GM23248 (cell line): ENCODE measurements around the gene GSPT1. TPM values are rescaled to one million over a fixed set of nuclear protein-coding genes. Genes with fewer than 3 reads are reported as not detected.
A peak's percentile ranks its signal among the peaks of the same experiment; 100 is the strongest.
"Not testable (repeated sequence)": the region's sequence is repeated elsewhere in the genome, so short reads cannot be mapped to it uniquely, and the experiment has no call there.

ENCODE experiments used
- DNase-seq: peaks from one replicate; pipeline ENCODE4 v3.0.0-alpha.2; 2015
- H2AFZ ChIP-seq: fragments of 200-600 bp; sonication (generic); 2 replicates; pipeline ENCODE4 v1.6.1; 2016; ENCODE audit warnings: antibody characterized with exemption
- H3F3A ChIP-seq: fragments of 200-600 bp; sonication (generic); 2 replicates; pipeline ENCODE4 v1.6.1; 2016; ENCODE audit warnings: mild to moderate bottlenecking, antibody characterized with exemption, mixed run types; ENCODE audit not compliant: insufficient read depth
- H3K27ac ChIP-seq: fragments of 200-600 bp; sonication (generic); 2 replicates; pipeline ENCODE4 v1.5.1; 2016; ENCODE audit warnings: mild to moderate bottlenecking
- H3K27me3 ChIP-seq: fragments of 200-600 bp; sonication (generic); replicated peaks from 2 replicates; pipeline ENCODE4 v1.6.1; 2016; ENCODE audit warnings: mild to moderate bottlenecking; ENCODE audit not compliant: insufficient read depth
- H3K36me3 ChIP-seq: fragments of 200-600 bp; sonication (generic); 2 replicates; pipeline ENCODE4 v1.6.1; 2016; ENCODE audit warnings: low read depth, mild to moderate bottlenecking
- H3K4me1 ChIP-seq: fragments of 200-600 bp; sonication (generic); 2 replicates; pipeline ENCODE4 v1.6.1; 2016; ENCODE audit warnings: mild to moderate bottlenecking; ENCODE audit not compliant: insufficient read depth
- H3K4me2 ChIP-seq: fragments of 200-600 bp; sonication (generic); one replicate; pipeline ENCODE4 v1.6.1; 2016; ENCODE audit warnings: mild to moderate bottlenecking; ENCODE audit not compliant: unreplicated experiment
- H3K4me3 ChIP-seq: fragments of 200-600 bp; sonication (generic); 2 replicates; pipeline ENCODE4 v1.5.1; 2016; ENCODE audit warnings: mild to moderate bottlenecking
- H3K79me2 ChIP-seq: fragments of 200-600 bp; sonication (generic); 2 replicates; pipeline ENCODE4 v1.6.1; 2016; ENCODE audit warnings: mild to moderate bottlenecking; ENCODE audit not compliant: insufficient read depth
- H3K9ac ChIP-seq: fragments of 200-600 bp; sonication (generic); 2 replicates; pipeline ENCODE4 v1.6.1; 2016; ENCODE audit warnings: mild to moderate bottlenecking
- H3K9me2 ChIP-seq: fragments of 200-600 bp; sonication (generic); 2 replicates; pipeline ENCODE4 v1.6.1; 2016; ENCODE audit warnings: mixed run types, mild to moderate bottlenecking, moderate library complexity; ENCODE audit not compliant: insufficient read depth
- H3K9me3 ChIP-seq: fragments of 200-600 bp; sonication (generic); one replicate; pipeline ENCODE4 v1.6.1; 2017; ENCODE audit warnings: low read depth
- H4K20me1 ChIP-seq: fragments of 200-600 bp; sonication (generic); 2 replicates; pipeline ENCODE4 v1.6.0; 2016; ENCODE audit not compliant: insufficient read depth
- EZH2 ChIP-seq: fragments of 200-600 bp; sonication (generic); IDR thresholded peaks from 2 replicates; pipeline ENCODE4 v1.6.1; 2018; ENCODE audit warnings: antibody characterized with exemption, mild to moderate bottlenecking; ENCODE audit not compliant: insufficient read depth, poor library complexity, severe bottlenecking
- EZH2phosphoT487 ChIP-seq: fragments of 200-600 bp; sonication (generic); IDR thresholded peaks from 2 replicates; pipeline ENCODE4 v1.6.1; 2018; ENCODE audit warnings: antibody characterized with exemption, moderate library complexity, mild to moderate bottlenecking, low read depth; ENCODE audit not compliant: insufficient read depth
- WGBS, 2 experiments: methylation state at CpG; one replicate each; pipeline ENCODE4 v1.1.6; 2015 to 2017; ENCODE audit warnings: low lambda C conversion rate in 2 of 2, low coverage in 1 of 2; ENCODE audit errors: missing lambda C conversion rate in 2 of 2; 5-methylcytosine and 5-hydroxymethylcytosine counted together
- in situ Hi-C: fragments of 300-500 bp; cut with MboI; formaldehyde crosslinking; loops from 2 replicates; pipeline ENCODE4 v1.15.0; 2020
- polyA plus RNA-seq: library from polyadenylated mRNA; unstranded; fragments of >200 nt; fragmentation: Nextera tagmentation; extraction: Ambion mirVana; gene quantifications from 2 replicates; pipeline ENCODE4 v1.2.1, GENCODE V29; 2016
- small RNA-seq: library from RNA; depleted of rRNA; stranded (forward); fragments of <200 nt; gene quantifications from one replicate; pipeline ENCODE3, GENCODE V24; 2014; ENCODE audit warnings: low read depth, low replicate concordance
- total RNA-seq: library from RNA; depleted of rRNA; stranded (reverse); fragments of >200 nt; shearing (Covaris generic); gene quantifications from 2 replicates; pipeline ENCODE4 v1.2.3, GENCODE V29; 2014; rRNA removed

The GSPT1 gene
- total and polyA plus RNA-seq, 2 experiments from 2014 or later = 78.7 to 112 TPM

DNA sequence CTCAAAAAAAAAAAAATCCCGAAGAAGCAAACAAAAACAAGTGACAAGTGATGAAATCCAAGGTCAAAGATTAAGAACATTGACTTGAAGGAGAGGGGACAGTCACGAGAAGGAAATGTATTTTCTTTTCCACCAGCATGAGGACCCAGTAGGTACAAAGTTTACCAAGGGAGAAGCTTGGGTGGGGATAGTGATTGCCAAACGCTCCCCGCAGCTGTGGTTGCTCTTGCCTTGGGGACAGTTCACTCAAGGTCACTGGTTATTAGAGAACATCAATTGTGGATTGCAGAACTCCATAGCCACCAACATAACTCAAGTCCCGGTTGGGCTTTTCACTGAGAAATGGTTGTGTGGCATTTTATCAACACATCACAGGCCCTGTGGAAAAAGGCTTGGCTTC, 91.4 kb downstream of the GSPT1 start:
- no peak overlapping the region for H2AFZ ChIP-seq
- no peak overlapping the region for H3K27ac ChIP-seq
- H3K9me2 ChIP-seq = no peaks in the 10 kb centered on the region
- H3K36me3 ChIP-seq = no peaks in the 10 kb centered on the region
- no peak overlapping the region for H3K4me2 ChIP-seq
- DNase-seq = peak; percentile 13
- H3K9me3 ChIP-seq = no peaks in the 10 kb centered on the region
- no peak overlapping the region for H3K4me3 ChIP-seq
- in situ Hi-C loops = loop anchor here (10.0 to 25.0 kb wide), 2 partner anchors 60 to 412 kb away; no protein-coding TSS in a partner anchor
- H4K20me1 ChIP-seq = no peaks in the 10 kb centered on the region
- no peaks in the 10 kb centered on the region for H3K79me2 ChIP-seq
- WGBS, 2 experiments = 5 to 7% methylated on average over 5 of the region's 5 CpGs
- no peaks in the 10 kb centered on the region for H3K27me3 ChIP-seq
- H3K4me1 ChIP-seq = no peaks in the 10 kb centered on the region
- TF ChIP-seq EZH2phosphoT487 = no peak
- TF ChIP-seq EZH2 = no peak
- no peak overlapping the region for H3K9ac ChIP-seq
- H3F3A ChIP-seq = no peaks in the 10 kb centered on the region

GRCh38 chr16:11823645-11824044, 92.1 kb downstream of the GSPT1 start:
- in situ Hi-C loops = loop anchor here (10.0 to 25.0 kb wide), 2 partner anchors 61 to 411 kb away; no protein-coding TSS in a partner anchor
- H3K79me2 ChIP-seq, H3K4me3 ChIP-seq, DNase-seq, H3K4me2 ChIP-seq, H3K9me2 ChIP-seq, H3F3A ChIP-seq, H3K9ac ChIP-seq, H2AFZ ChIP-seq, H4K20me1 ChIP-seq, H3K27me3 ChIP-seq, H3K36me3 ChIP-seq, H3K4me1 ChIP-seq, H3K27ac ChIP-seq, H3K9me3 ChIP-seq: not testable (repeated sequence)
- 84 to 89% methylated on average over 5 of the region's 5 CpGs for WGBS, 2 experiments

DNA sequence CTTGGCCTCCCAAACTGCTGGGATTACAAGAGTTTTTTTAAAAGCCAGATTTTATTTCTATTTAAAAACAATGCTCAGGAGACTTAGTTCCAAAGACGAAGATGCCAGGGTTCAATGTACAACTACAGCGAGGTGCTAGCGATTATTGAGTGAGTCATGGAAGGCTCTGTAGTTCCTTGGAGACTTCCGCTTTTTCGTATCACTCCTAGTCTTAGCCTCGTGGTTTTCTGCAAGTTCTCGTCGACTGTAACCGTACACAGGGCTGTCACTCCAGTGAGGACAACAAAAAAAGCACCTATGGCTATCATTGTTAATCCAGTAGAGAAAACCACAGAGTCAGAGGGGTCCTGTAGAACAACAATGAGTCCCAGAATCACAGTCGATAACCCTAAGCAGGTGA, 96.0 kb downstream of the GSPT1 start:
- Histone ChIP-seq H3K27ac (no peak overlapping the region), H3K9ac (no peak overlapping the region), H3K9me3 (no peaks in the 10 kb centered on the region), H2AFZ (no peak overlapping the region), H3K79me2 (no peaks in the 10 kb centered on the region), H3F3A (no peaks in the 10 kb centered on the region), H3K36me3 (no peaks in the 10 kb centered on the region), H3K4me1 (no peaks in the 10 kb centered on the region), H3K9me2 (no peaks in the 10 kb centered on the region), H3K4me3 (no peak overlapping the region), H3K4me2 (no peak overlapping the region), H4K20me1 (no peaks in the 10 kb centered on the region), H3K27me3 (no peaks in the 10 kb centered on the region)
- WGBS, 2 experiments = 87 to 90% methylated on average over 10 of the region's 10 CpGs
- no peak for DNase-seq
- TF ChIP-seq EZH2phosphoT487 (no peak), EZH2 (no peak)
- in situ Hi-C loops = loop anchor here (10.0 to 25.0 kb wide), 2 partner anchors 65 to 407 kb away; no protein-coding TSS in a partner anchor

GRCh38 chr16:11818970-11819369, 96.8 kb downstream of the GSPT1 start:
- not testable (repeated sequence) for H3K9ac ChIP-seq, H3K9me2 ChIP-seq, H3K36me3 ChIP-seq, DNase-seq, H3K4me1 ChIP-seq, H3F3A ChIP-seq, H3K4me3 ChIP-seq, H3K27me3 ChIP-seq, H3K9me3 ChIP-seq, H3K27ac ChIP-seq, H2AFZ ChIP-seq, H3K4me2 ChIP-seq, H3K79me2 ChIP-seq, H4K20me1 ChIP-seq
- 92% methylated on average over 13 of the region's 13 CpGs for WGBS, 2 experiments
- in situ Hi-C loops = loop anchor here (25.0 kb wide), 1 partner anchor 407 kb away; no protein-coding TSS in a partner anchor

Small RNAs within 50 kb of the gene (small RNA-seq; reads per million reads assigned to genes)
- gene AC007216.5 = not detected
- gene COX6CP1 = not detected

Other genes with a start within 250 kb of the GSPT1 start
- 5.9 and 6.7 TPM in 2 replicates for gene SNN, start 247.5 kb downstream of the GSPT1 start, total RNA-seq
- 5.3 and 5.4 TPM in 2 replicates for gene SNN, start 247.5 kb downstream of the GSPT1 start, polyA plus RNA-seq
- gene TXNDC11, start 173.1 kb downstream of the GSPT1 start, total RNA-seq = 24.5 and 28.6 TPM in 2 replicates
- gene TXNDC11, start 173.1 kb downstream of the GSPT1 start, polyA plus RNA-seq = 24.4 and 25.9 TPM in 2 replicates
- gene ZC3H7A, start 118.7 kb downstream of the GSPT1 start, total RNA-seq = 30.7 and 33.6 TPM in 2 replicates
- gene ZC3H7A, start 118.7 kb downstream of the GSPT1 start, polyA plus RNA-seq = 48.0 and 49.7 TPM in 2 replicates
- gene RSL1D1, start 64.4 kb downstream of the GSPT1 start, total RNA-seq = 150 and 213 TPM in 2 replicates
- gene RSL1D1, start 64.4 kb downstream of the GSPT1 start, polyA plus RNA-seq = 240 and 274 TPM in 2 replicates
- 0.65 TPM in 1 of 2 replicates, not detected in the other for gene NPIPB2, start 26.1 kb upstream of the GSPT1 start, total RNA-seq
- gene NPIPB2, start 26.1 kb upstream of the GSPT1 start, polyA plus RNA-seq = 1.9 and 2.0 TPM in 2 replicates
- not detected in 2 replicates for gene TNFRSF17, start 49.3 kb upstream of the GSPT1 start, total RNA-seq
- gene TNFRSF17, start 49.3 kb upstream of the GSPT1 start, polyA plus RNA-seq = not detected in 2 replicates
- 14.5 and 16.4 TPM in 2 replicates for gene SNX29, start 60.8 kb upstream of the GSPT1 start, total RNA-seq
- gene SNX29, start 60.8 kb upstream of the GSPT1 start, polyA plus RNA-seq = 20.4 and 23.5 TPM in 2 replicates